BLaER1 (cell line): ENCODE results near the gene LAMB4.

Experiments used
- H3K27ac ChIP-seq: shearing (Covaris generic); formaldehyde crosslinking; 2 replicates; pipeline ENCODE4 v1.8.1; 2022
- H3K27me3 ChIP-seq: shearing (Covaris generic); formaldehyde crosslinking; 2 replicates; pipeline ENCODE4 v1.8.1; 2022
- H3K36me3 ChIP-seq: shearing (Covaris generic); formaldehyde crosslinking; 2 replicates; pipeline ENCODE4 v1.8.1; 2022
- H3K4me1 ChIP-seq: shearing (Covaris generic); formaldehyde crosslinking; 2 replicates; pipeline ENCODE4 v1.8.1; 2022
- H3K4me2 ChIP-seq: shearing (Covaris generic); formaldehyde crosslinking; 2 replicates; pipeline ENCODE4 v1.8.1; 2022
- H3K4me3 ChIP-seq: shearing (Covaris generic); formaldehyde crosslinking; 2 replicates; pipeline ENCODE4 v1.8.1; 2022
- H3K9ac ChIP-seq: shearing (Covaris generic); formaldehyde crosslinking; 2 replicates; pipeline ENCODE4 v1.8.1; 2022
- H3K9me3 ChIP-seq: shearing (Covaris generic); formaldehyde crosslinking; 2 replicates; pipeline ENCODE4 v1.8.1; 2022
- H4K20me1 ChIP-seq: shearing (Covaris generic); formaldehyde crosslinking; 2 replicates; pipeline ENCODE4 v1.8.1; 2022
- Cebpa-rat ChIP-seq: shearing (Covaris generic); IDR thresholded peaks from 2 replicates; pipeline ENCODE4 v1.8.1; 2022

The LAMB4 gene

GRCh38 chr7:107975394-107976013 lies 154.7 kb downstream of the LAMB4 start:
- Histone ChIP-seq H3K9me3 (no peaks in the 10 kb centered on the region; the same call in 1 of the 2 replicates), H4K20me1 (no peaks in the 10 kb centered on the region), H3K4me1 (no peaks in the 10 kb centered on the region), H3K36me3 (no peaks in the 10 kb centered on the region), H3K9ac (no peak overlapping the region), H3K27me3 (no peaks in the 10 kb centered on the region), H3K4me3 (no peak overlapping the region), H3K4me2 (no peak overlapping the region), H3K27ac (no peak overlapping the region)
- TF ChIP-seq Cebpa-rat: no peak

DNA sequence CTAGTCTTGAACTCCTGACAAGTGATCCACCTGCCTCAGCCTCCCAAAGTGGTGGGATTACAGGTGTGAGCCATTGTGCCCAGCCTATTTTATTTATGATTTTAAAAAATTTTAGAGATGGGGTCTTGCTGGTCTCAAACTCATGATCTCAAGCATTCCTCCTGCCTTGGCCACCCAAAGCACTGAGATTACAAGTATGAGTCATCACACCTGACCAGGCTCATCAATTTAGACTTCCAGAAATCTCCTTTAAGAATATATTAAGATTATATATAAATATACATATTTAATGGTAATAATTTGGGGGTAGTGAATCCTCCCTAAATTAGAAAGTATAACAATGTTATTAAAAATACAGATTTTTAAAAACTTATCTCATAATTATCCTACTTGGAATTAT lies 156.3 kb downstream of the LAMB4 start:
- no peaks in the 10 kb centered on the region for H3K36me3 ChIP-seq
- no peak overlapping the region for H3K4me3 ChIP-seq
- no peak overlapping the region for H3K9ac ChIP-seq
- no peaks in the 10 kb centered on the region for H3K27me3 ChIP-seq
- no peaks in the 10 kb centered on the region for H3K4me1 ChIP-seq
- no peaks in the 10 kb centered on the region for H4K20me1 ChIP-seq
- no peaks in the 10 kb centered on the region; the same call in 1 of the 2 replicates for H3K9me3 ChIP-seq
- no peak overlapping the region for H3K27ac ChIP-seq
- no peak overlapping the region for H3K4me2 ChIP-seq
- no peak for TF ChIP-seq Cebpa-rat
